Gastroesophageal sphincter (tissue), 4 donors: ENCODE measurements around the gene AP2S1. TPM values are rescaled to one million over a fixed set of nuclear protein-coding genes. Genes with fewer than 3 reads are reported as not detected.
A peak's percentile ranks its signal among the peaks of the same experiment; 100 is the strongest.

Source experiments
- ATAC-seq: fragments of 150-250 bp; one replicate; pipeline ENCODE4 v1.9.1; 2016; ENCODE audit warnings: mild to moderate bottlenecking, moderate library complexity
- H3K27ac ChIP-seq, 4 donors: fragments of 200-600 bp; sonication (generic) in 3 of 4; 1 replicate in 3 of 4; 2 replicates in 1 of 4; pipeline ENCODE4 v1.5.1; 2016 to 2019
- H3K27me3 ChIP-seq: fragments of 200-600 bp; sonication (generic); one replicate; pipeline ENCODE4 v1.5.1; 2019
- H3K36me3 ChIP-seq, 2 donors: fragments of 200-600 bp; sonication (generic); one replicate each; pipeline ENCODE4 v1.5.1; 2019; ENCODE audit warnings: control low read depth in 1 of 2
- H3K4me1 ChIP-seq, 3 donors: fragments of 200-600 bp; sonication (generic); 1 replicate in 2 of 3; 2 replicates in 1 of 3; pipeline ENCODE4 v1.5.1; 2016 to 2019; ENCODE audit warnings: control low read depth in 2 of 3
- H3K4me3 ChIP-seq, 2 donors: fragments of 200-600 bp; sonication (generic); one replicate each; pipeline ENCODE4 v1.5.1; 2019; ENCODE audit warnings: mild to moderate bottlenecking in 1 of 2, moderate library complexity in 1 of 2
- H3K9me3 ChIP-seq, 3 donors: fragments of 200-600 bp; sonication (generic); one replicate each; pipeline ENCODE4 v1.5.1; 2017 to 2019; ENCODE audit warnings: control low read depth in 2 of 3
- EP300 ChIP-seq: sonication (generic); formaldehyde crosslinking; IDR thresholded peaks from one replicate; pipeline ENCODE4 v1.6.1; 2017; ENCODE audit warnings: antibody characterized with exemption, mild to moderate bottlenecking
- POLR2A ChIP-seq, 2 donors: fragments of 450-650 bp; IDR thresholded peaks; one replicate each; pipeline ENCODE4 v1.6.1; 2017; ENCODE audit warnings: antibody characterized with exemption in 2 of 2, mild to moderate bottlenecking in 2 of 2, moderate library complexity in 1 of 2
- POLR2AphosphoS5 ChIP-seq: sonication (generic); formaldehyde crosslinking; IDR thresholded peaks from one replicate; pipeline ENCODE4 v1.6.1; 2017; ENCODE audit warnings: antibody characterized with exemption
- WGBS, 2 donors: methylation state at CpG; one replicate each; pipeline ENCODE4 v1.1.5; 2018; ENCODE audit warnings: low coverage in 1 of 2; 5-methylcytosine and 5-hydroxymethylcytosine counted together
- total RNA-seq, 4 donors: library from RNA; depleted of rRNA; stranded (reverse); fragments of >200 nt; gene quantifications; one replicate each; pipeline ENCODE4 v1.1.0, GENCODE V29; 2016
- TF ChIP-seq, protein P1 (sequence below), 4 experiments: fragments of 200-600 bp in 2 of 4; fragments of 450-650 bp in 2 of 4; sonication (generic) in 1 of 4; IDR thresholded peaks; one replicate each; pipeline ENCODE4 v1.5.1; 2017 to 2019; ENCODE audit warnings: antibody characterized with exemption in 4 of 4, mild to moderate bottlenecking in 2 of 4, moderate library complexity in 2 of 4

AP2S1 gene
- total RNA-seq, 4 donors from 2014 or later = 40.6 to 76.2 (median 66.5) TPM

GRCh38 chr19:46834984-46835383 is 15.7 kb downstream of the AP2S1 start:
- no peak for ATAC-seq
- Histone ChIP-seq H3K27ac (no peak overlapping the region), H3K9me3 (no peaks in the 10 kb centered on the region), H3K4me3 (no peak overlapping the region), H3K27me3 (no peaks in the 10 kb centered on the region), H3K4me1 (peaks cover 0 to 38% (median 0%) of the 10 kb centered on the region in 3 donors), H3K36me3 (peaks cover 0 to 33% of the 10 kb centered on the region in 2 donors)
- TF ChIP-seq, protein P1, sequence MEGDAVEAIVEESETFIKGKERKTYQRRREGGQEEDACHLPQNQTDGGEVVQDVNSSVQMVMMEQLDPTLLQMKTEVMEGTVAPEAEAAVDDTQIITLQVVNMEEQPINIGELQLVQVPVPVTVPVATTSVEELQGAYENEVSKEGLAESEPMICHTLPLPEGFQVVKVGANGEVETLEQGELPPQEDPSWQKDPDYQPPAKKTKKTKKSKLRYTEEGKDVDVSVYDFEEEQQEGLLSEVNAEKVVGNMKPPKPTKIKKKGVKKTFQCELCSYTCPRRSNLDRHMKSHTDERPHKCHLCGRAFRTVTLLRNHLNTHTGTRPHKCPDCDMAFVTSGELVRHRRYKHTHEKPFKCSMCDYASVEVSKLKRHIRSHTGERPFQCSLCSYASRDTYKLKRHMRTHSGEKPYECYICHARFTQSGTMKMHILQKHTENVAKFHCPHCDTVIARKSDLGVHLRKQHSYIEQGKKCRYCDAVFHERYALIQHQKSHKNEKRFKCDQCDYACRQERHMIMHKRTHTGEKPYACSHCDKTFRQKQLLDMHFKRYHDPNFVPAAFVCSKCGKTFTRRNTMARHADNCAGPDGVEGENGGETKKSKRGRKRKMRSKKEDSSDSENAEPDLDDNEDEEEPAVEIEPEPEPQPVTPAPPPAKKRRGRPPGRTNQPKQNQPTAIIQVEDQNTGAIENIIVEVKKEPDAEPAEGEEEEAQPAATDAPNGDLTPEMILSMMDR (IDR thresholded peaks at IDR 0.05) = no peak
- TF ChIP-seq POLR2A (IDR thresholded peaks at IDR 0.05) = no peak
- no peak for TF ChIP-seq POLR2AphosphoS5
- TF ChIP-seq EP300 = no peak
- WGBS, 2 donors = 95 to 96% methylated on average over 6 of the region's 6 CpGs

DNA sequence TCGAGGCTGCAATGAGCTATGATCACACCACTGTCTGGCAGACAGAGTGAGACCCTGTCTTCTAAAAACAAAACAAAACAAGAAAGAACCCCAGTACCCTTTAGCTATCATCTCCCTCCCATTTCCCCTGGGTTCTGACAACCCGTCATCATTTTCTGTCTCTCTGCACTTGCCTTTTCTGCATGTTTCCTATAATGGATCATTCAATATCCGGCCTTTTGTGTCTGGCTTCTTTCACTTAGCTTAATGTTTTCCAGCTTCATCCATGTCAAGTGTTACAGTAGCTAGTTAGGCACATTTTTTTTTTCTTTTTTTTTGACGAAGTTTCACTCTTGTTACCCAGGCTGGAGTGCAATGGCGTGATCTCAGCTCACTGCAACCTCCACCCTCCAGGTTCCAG is 16.5 kb downstream of the AP2S1 start:
- Histone ChIP-seq H3K27ac (no peak overlapping the region), H3K27me3 (no peaks in the 10 kb centered on the region), H3K4me3 (no peak overlapping the region), H3K9me3 (no peaks in the 10 kb centered on the region), H3K4me1 (peaks cover 0 to 38% (median 0%) of the 10 kb centered on the region in 3 donors), H3K36me3 (peaks cover 0 to 25% of the 10 kb centered on the region in 2 donors)
- ATAC-seq = no peak
- 65 to 73% methylated on average over 5 of the region's 5 CpGs for WGBS, 2 donors
- TF ChIP-seq, protein P1 (IDR thresholded peaks at IDR 0.05) = no peak
- TF ChIP-seq POLR2AphosphoS5 (no peak), EP300 (no peak), POLR2A (IDR thresholded peaks at IDR 0.05) (no peak)

DNA sequence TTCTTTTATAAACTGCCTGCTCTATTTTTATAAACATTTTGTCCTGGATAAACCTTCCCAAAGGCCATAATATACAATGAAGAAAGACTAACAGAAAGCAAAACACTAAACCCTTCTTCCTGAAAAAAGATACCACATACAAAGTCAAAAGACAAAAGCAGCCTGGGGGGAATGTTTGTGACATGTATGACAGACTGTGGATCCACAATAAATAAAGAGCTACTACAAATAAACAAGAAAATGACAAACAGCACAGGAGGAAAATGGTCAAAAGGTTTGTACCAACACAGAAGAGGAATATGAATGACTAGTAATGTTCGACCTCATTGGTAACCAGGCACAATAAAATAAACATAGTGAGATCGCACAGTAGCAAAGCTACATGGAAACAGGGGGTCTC is 19.8 kb downstream of the AP2S1 start:
- TF ChIP-seq POLR2A (IDR thresholded peaks at IDR 0.05) (no peak), POLR2AphosphoS5 (no peak), EP300 (no peak)
- TF ChIP-seq, protein P1 (IDR thresholded peaks at IDR 0.05) = no peak
- Histone ChIP-seq H3K36me3 (no peaks in the 10 kb centered on the region), H3K4me1 (peaks cover 0 to 23% (median 0%) of the 10 kb centered on the region in 3 donors), H3K27ac (peak overlapping the region in 1 of 4 donors; percentile 51), H3K9me3 (no peaks in the 10 kb centered on the region), H3K27me3 (no peaks in the 10 kb centered on the region), H3K4me3 (no peak overlapping the region)
- no peak for ATAC-seq
- WGBS, 2 donors = 85 to 100% methylated on average over 2 of the region's 2 CpGs

DNA sequence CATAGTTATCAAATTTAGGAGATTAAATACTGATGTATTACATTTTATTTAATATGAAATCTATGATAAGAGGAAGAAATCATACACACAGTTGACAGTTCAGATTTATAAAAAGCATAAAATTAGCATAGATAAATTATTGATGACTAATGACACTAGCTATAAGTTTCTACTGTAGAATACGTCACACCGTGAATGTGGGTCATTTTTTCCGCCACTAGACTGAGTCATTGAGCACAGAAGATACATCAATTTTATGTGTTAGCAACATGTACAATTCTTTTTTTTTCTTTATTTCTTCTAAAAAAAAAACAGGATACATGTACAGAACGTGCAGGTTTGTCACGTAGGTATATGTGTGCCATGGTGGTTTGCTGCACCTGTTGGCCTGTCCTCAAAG is 22.2 kb downstream of the AP2S1 start:
- no peaks in the 10 kb centered on the region for H3K27me3 ChIP-seq
- no peak for ATAC-seq
- peaks cover 0 to 8% (median 0%) of the 10 kb centered on the region in 3 donors for H3K4me1 ChIP-seq
- no peaks in the 10 kb centered on the region for H3K9me3 ChIP-seq
- no peak overlapping the region for H3K4me3 ChIP-seq
- WGBS, 2 donors = 71 to 82% methylated on average over 5 of the region's 5 CpGs
- TF ChIP-seq EP300 (no peak), POLR2A (IDR thresholded peaks at IDR 0.05) (no peak), POLR2AphosphoS5 (no peak)
- TF ChIP-seq, protein P1 (IDR thresholded peaks at IDR 0.05) = no peak
- H3K27ac ChIP-seq = no peak overlapping the region
- no peaks in the 10 kb centered on the region for H3K36me3 ChIP-seq

GRCh38 chr19:46825731-46826055 is 25.0 kb downstream of the AP2S1 start:
- 82 to 96% methylated on average over 5 of the region's 5 CpGs for WGBS, 2 donors
- Histone ChIP-seq H3K27me3 (no peaks in the 10 kb centered on the region), H3K4me1 (peaks cover 0 to 3% (median 0%) of the 10 kb centered on the region in 3 donors), H3K9me3 (no peaks in the 10 kb centered on the region), H3K27ac (no peak overlapping the region), H3K4me3 (no peak overlapping the region), H3K36me3 (no peaks in the 10 kb centered on the region)
- TF ChIP-seq POLR2AphosphoS5 (no peak), POLR2A (IDR thresholded peaks at IDR 0.05) (no peak), EP300 (no peak)
- TF ChIP-seq, protein P1 (IDR thresholded peaks at IDR 0.05) = no peak
- ATAC-seq = no peak
